GM12801 (cell line): Measurements from ENCODE around the gene RETSAT.

Experiments
- CTCF ChIP-seq: IDR thresholded peaks from one replicate; pipeline ENCODE4 v1.5.1; 2011; ENCODE audit warnings: control low read depth; ENCODE audit not compliant: insufficient read length; ENCODE audit errors: extremely low read depth

Gene RETSAT

GRCh38 chr2:85326406-85327159 is 27.7 kb downstream of the RETSAT start:
- no peak for TF ChIP-seq CTCF

- TF ChIP-seq CTCF, result no peak
These were observed 28.9 kb downstream of the RETSAT start for GRCh38 chr2:85325466-85325811.

- no peak for TF ChIP-seq CTCF
These were observed 29.5 kb downstream of the RETSAT start for GRCh38 chr2:85324639-85325465.

- no peak for TF ChIP-seq CTCF
These were observed 30.9 kb downstream of the RETSAT start for GRCh38 chr2:85323351-85323987.

- no peak for TF ChIP-seq CTCF
These were observed 34.5 kb downstream of the RETSAT start for GRCh38 chr2:85319796-85320195.

- TF ChIP-seq CTCF, result no peak
These were observed 35.9 kb downstream of the RETSAT start for GRCh38 chr2:85318222-85319074.

- no peak for TF ChIP-seq CTCF
These were observed 39.5 kb downstream of the RETSAT start for GRCh38 chr2:85314884-85315242.
